ENCODE results near the gene CREBL2. TPM values are rescaled to one million over a fixed set of nuclear protein-coding genes. Genes with fewer than 3 reads are reported as not detected.

The CREBL2 gene
- total and polyA plus RNA-seq, 2 of the 13 experiments (the other 11 are each of a cell fraction or from before 2014, with no cell fraction given), result 6.9 to 8.4 TPM

DNA sequence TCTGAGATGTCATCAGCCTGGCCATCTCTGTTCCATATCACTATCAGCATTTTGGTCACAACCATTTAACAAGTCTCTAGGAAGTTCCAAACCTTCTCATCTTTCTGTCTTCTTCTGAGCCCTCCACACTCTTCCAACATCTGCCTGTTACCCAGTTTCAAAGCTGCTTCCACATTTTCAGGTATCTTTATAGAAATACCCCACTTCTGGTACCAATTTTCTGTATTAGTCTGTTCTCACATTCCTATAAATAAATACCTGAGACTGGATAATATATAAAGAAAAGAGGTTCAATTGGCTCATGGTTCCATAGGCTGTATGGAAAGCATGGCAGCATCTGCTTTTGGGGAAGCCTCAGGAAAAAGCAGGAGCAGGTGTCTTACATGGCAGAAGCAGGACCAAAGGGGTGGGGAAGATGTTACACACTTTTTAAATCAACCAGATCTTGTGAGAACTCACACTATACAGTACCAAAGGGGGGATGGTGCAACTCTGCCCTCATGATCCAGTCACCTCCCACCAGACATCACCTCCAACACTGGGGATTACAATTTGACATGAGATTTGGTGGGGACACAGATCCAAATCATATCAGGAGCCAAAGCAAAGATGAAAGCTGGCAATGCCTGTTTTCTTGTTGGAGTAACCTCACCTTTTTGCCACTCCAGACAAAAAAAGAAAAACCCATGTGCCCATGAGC is 37.4 kb downstream of the CREBL2 start:
- H3K9ac ChIP-seq (ENCODE audit: insufficient read depth, low read depth, low read length), result no peak overlapping the region
- H3K79me2 ChIP-seq (ENCODE audit: insufficient read depth, low read length), result no peaks in the 10 kb centered on the region
- no peak for FAIRE-seq
- no TSS peak for BruUV-seq (replicated peaks)
- H3K4me3 ChIP-seq (replicated peaks in 1 of 3; ENCODE audit: insufficient read depth in 1 of 3, low read depth in 2 of 3, low read length in 3 of 3), result no peak overlapping the region
- in situ Hi-C loops (cut with HindIII; ENCODE audit: extremely low pct_ligation_motif_present, low pct_unique_long_range_greater_than_20kb) (loop anchor here (10.0 kb wide), 1 partner anchor 56 kb away; no protein-coding TSS in a partner anchor), intact Hi-C loops (cut with micrococcal nuclease; ENCODE audit: unreplicated experiment) (no loop called here)
- CTCF ChIA-PET (ENCODE audit: low intra/inter-chr PET ratio, low total read pairs), result no interaction called here
- H3K9me3 ChIP-seq (ENCODE audit: low read length), result peaks cover 25% of the 10 kb centered on the region
- DNase-seq (ENCODE audit: low spot score), result no peak
- no peak overlapping the region for H3K27ac ChIP-seq (ENCODE audit: extremely low read length, insufficient read depth, low read length)
- ATAC-seq, result no peak
- POLR2A ChIA-PET, result no interaction called here
- H3K27me3 ChIP-seq (ENCODE audit: control insufficient read depth in 1 of 2, insufficient read depth in 2 of 2, low read length in 2 of 2), result no peaks in the 10 kb centered on the region
- no peaks in the 10 kb centered on the region for H3K4me1 ChIP-seq (ENCODE audit: insufficient read depth, low read length)
- H2AFZ ChIP-seq (ENCODE audit: low read length), result no peak overlapping the region
- H3K4me2 ChIP-seq (ENCODE audit: low read depth, low read length), result no peak overlapping the region
- H4K20me1 ChIP-seq (ENCODE audit: insufficient read depth, low read length), result no peaks in the 10 kb centered on the region
- no peaks in the 10 kb centered on the region for H3K36me3 ChIP-seq (replicated peaks in 1 of 2; ENCODE audit: control insufficient read depth in 1 of 2, insufficient read depth in 2 of 2, low read length in 2 of 2)
- no peak for TF ChIP-seq HES4 (CRISPR knock-in tag; IDR thresholded peaks at IDR 0.05; ENCODE audit: borderline replicate concordance)
- no peak for TF ChIP-seq CHD2 (IDR thresholded peaks at IDR 0.05; ENCODE audit: low read depth, low read length)
- no peak for TF ChIP-seq MIXL1 (CRISPR knock-in tag; IDR thresholded peaks at IDR 0.05)
- no peak for TF ChIP-seq KLF11 (CRISPR knock-in tag; IDR thresholded peaks at IDR 0.05)
- TF ChIP-seq RNF219 (CRISPR knock-in tag; IDR thresholded peaks at IDR 0.05), result no peak
- no peak for TF ChIP-seq SKI (IDR thresholded peaks at IDR 0.05; ENCODE audit: partially characterized antibody)
- TF ChIP-seq ZMAT5 (CRISPR knock-in tag; IDR thresholded peaks at IDR 0.05; ENCODE audit: borderline replicate concordance, low read depth), result no peak
- TF ChIP-seq MED8 (CRISPR knock-in tag; IDR thresholded peaks at IDR 0.05; ENCODE audit: insufficient replicate concordance), result no peak
- TF ChIP-seq, protein P1, sequence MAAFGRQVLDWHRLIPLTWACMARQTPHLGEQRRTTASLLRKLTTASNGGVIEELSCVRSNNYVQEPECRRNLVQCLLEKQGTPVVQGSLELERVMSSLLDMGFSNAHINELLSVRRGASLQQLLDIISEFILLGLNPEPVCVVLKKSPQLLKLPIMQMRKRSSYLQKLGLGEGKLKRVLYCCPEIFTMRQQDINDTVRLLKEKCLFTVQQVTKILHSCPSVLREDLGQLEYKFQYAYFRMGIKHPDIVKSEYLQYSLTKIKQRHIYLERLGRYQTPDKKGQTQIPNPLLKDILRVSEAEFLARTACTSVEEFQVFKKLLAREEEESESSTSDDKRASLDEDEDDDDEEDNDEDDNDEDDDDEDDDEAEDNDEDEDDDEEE (CRISPR knock-in tag; IDR thresholded peaks at IDR 0.05), result no peak
- TF ChIP-seq CCDC6 (CRISPR knock-in tag; IDR thresholded peaks at IDR 0.05), result no peak
- TF ChIP-seq ZNF615 (CRISPR knock-in tag; IDR thresholded peaks at IDR 0.05; ENCODE audit: borderline replicate concordance), result no peak
- no peak for TF ChIP-seq LCORL (IDR thresholded peaks at IDR 0.05)
- TF ChIP-seq LCORL (CRISPR knock-in tag; IDR thresholded peaks at IDR 0.05), result no peak
- TF ChIP-seq ZNF124 (CRISPR knock-in tag; IDR thresholded peaks at IDR 0.05), result no peak
- TF ChIP-seq, protein P2, sequence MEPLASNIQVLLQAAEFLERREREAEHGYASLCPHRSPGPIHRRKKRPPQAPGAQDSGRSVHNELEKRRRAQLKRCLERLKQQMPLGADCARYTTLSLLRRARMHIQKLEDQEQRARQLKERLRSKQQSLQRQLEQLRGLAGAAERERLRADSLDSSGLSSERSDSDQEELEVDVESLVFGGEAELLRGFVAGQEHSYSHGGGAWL (CRISPR knock-in tag; IDR thresholded peaks at IDR 0.05), result no peak

Measured in HepG2 (cell line).